ENCODE results near the gene WSB1.

GRCh38 chr17:27289856-27290255 is 4.1 kb upstream of the WSB1 start:
- TF ChIP-seq EZH2 (IDR thresholded peaks at IDR 0.05) (no peak), POLR2AphosphoS5 (IDR thresholded peaks at IDR 0.05; ENCODE audit: borderline replicate concordance, low read depth, low read length) (no peak)

All from SK-N-MC (cell line).